Ovary (tissue), 3 donors: ENCODE results near the gene MS4A4A.

Source experiments
- CTCF ChIP-seq, 3 donors: fragments of 450-650 bp in 2 of 3; fragments of 200-600 bp in 1 of 3; IDR thresholded peaks; one replicate each; pipeline versions ENCODE4 v1.5.1 to v1.8.0; 2016 to 2022; ENCODE audit warnings: antibody characterized with exemption in 3 of 3, mild to moderate bottlenecking in 1 of 3
- EP300 ChIP-seq: sonication (generic); formaldehyde crosslinking; IDR thresholded peaks from one replicate; pipeline ENCODE4 v1.6.1; 2017; ENCODE audit warnings: antibody characterized with exemption
- POLR2A ChIP-seq: fragments of 450-650 bp; IDR thresholded peaks from one replicate; pipeline ENCODE4 v1.6.1; 2017; ENCODE audit warnings: antibody characterized with exemption, mild to moderate bottlenecking, moderate library complexity
- donor health status: DM: no; HTN: no; CAD: no.

DNA sequence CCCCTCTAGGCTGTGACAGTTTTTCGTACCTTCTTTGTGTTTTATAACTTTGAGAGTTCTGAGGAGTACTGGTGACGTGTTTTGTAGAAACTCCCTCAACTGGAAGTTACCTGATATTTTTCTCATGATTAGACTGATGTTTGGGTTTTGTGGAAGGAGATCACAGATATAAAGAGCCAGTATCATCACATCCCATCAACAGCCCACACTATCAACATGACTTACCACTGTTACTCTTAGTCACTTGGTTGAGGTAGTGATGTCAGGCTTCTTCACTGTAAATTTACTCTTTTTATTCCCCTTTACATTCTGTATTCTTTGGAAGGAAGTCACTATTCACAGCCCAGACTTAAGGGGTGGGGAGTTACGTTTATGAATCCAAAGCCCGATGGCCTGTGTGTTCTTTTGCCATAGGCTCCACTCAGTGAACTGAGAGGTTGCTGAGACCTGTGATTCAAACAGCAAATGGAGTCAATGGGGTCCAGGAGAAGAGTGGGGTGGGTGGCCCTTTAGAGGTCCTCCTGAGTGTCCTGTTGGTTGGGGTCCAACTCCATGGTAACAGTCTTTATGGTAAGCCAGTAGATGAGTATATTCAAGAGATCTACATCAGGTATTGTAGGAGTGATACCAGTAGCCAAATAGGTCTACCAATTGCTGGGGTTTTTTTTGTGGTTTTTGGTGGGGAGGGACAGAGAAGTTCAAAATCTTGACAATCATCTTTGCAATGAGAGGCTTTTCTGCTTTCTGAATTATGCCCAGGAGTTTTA, 22.3 kb upstream of the MS4A4A start:
- TF ChIP-seq CTCF (IDR thresholded peaks at IDR 0.05) = no peak
- TF ChIP-seq EP300 = no peak
- no peak for TF ChIP-seq POLR2A
